ENCODE measurements around the gene XPO4.

The XPO4 gene

DNA sequence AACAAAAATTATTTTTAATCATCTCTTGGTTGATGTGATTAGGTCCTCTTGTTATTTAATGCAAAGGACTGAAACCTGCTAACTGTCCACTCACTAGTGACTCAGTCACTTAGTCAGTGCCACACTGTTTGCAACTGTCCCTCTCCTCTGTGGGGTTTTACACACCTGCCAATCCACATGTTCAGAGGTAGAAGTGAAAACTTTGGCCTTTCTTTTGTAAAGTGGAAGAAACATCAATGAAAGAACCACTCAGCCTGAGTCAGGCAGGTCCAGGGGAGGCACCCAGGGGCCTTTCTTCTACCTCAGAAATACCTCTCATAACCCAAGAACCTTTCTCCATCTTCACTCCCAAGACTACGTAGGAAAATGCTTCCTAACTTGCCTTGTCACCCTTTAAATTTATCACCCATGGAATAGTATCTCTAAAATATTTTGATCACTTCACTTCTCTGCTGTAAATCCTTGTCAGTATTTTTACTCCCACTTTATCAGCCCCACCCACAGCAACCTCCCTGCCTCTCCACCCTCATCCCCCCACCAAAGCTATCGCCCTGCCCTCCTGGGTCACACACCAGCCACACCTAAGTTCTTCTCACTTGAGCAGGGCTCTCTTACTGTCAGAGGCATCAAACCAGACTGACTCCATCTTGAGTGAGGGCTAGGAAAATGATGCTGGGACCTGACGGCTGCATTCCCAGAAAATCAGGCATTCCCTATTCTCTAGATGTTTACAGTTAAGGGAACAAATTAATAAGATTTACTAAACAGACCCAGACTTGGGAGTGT, 99.2 kb downstream of the XPO4 start:
- H3K36me3 Mint-ChIP-seq, result peaks cover 20% of the 10 kb centered on the region

GRCh38 chr13:20801707-20802106, 100.8 kb downstream of the XPO4 start:
- no peaks in the 10 kb centered on the region for H3K27me3 Mint-ChIP-seq
- H3K4me1 Mint-ChIP-seq, result peaks cover 9% of the 10 kb centered on the region
- peaks cover 27% of the 10 kb centered on the region for H3K36me3 Mint-ChIP-seq
- CTCF ChIA-PET, result no interaction called here
- no peak overlapping the region for H3K4me3 Mint-ChIP-seq
- DNase-seq, result no peak
- H3K9me3 Mint-ChIP-seq, result no peaks in the 10 kb centered on the region
- H3K27ac Mint-ChIP-seq, result no peak overlapping the region

More for the DNA sequence above, 99.2 kb downstream of the XPO4 start:
- Mint-ChIP-seq H3K27me3 (no peaks in the 10 kb centered on the region), H3K27ac (no peak overlapping the region), H3K4me3 (no peak overlapping the region), H3K9me3 (no peaks in the 10 kb centered on the region), H3K4me1 (no peaks in the 10 kb centered on the region)
- CTCF ChIA-PET, result no interaction called here
- DNase-seq, result no peak

DNA sequence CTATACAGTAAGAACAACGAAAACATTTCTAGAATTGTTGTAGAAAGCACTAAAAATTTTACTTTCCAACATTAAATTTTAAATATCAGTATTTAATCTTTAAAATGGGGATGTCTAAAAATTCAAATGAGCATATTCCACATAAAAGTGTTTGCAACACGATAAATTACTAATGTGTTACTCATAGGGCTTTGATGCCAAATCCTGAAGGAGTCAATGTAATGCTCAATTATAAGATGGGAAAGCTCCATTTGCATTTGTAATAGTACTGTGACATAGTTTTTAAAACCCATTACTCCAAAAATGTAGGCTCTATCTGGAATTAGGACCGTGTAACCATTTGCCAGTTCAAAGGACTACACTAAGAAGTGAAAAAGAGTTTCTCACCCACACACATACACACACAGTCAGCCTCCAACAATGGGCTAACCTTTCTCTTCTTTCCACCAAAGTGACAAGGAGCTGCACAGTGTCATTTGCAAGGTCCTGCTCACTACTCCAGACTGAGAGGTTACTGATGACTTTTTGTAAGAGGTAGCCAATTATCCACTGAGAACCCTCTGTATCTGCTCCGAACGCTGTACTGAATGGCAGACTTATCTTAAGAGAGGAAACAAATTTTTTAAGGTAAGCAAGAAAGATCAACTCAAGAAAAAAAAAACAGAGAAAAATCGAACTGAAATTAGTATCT, 102.7 kb downstream of the XPO4 start:
- no peak overlapping the region for H3K4me3 Mint-ChIP-seq
- H3K27me3 Mint-ChIP-seq, result no peaks in the 10 kb centered on the region
- no peak overlapping the region for H3K27ac Mint-ChIP-seq
- H3K9me3 Mint-ChIP-seq, result no peaks in the 10 kb centered on the region
- H3K36me3 Mint-ChIP-seq, result peaks cover 33% of the 10 kb centered on the region
- CTCF ChIA-PET, result no interaction called here
- H3K4me1 Mint-ChIP-seq, result peaks cover 11% of the 10 kb centered on the region
- DNase-seq, result no peak

DNA sequence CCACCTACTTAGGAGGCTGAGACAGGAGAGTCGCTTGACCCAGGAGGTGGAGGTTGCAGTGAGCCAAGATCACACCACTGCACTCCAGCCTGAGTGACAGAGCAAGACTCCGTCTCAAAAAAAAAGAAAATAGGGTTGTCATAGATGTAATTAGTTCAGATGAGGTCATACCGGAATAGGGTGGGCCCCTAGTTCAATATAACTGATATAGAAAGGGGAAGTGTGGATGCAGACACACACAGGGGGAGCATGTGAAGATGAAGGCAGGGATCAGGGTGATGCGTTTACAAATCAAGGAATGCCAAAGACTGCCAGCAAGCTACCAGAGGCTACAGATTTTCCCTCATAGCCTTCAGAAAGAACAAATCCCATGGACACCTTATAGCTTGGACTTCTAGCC, 104.5 kb downstream of the XPO4 start:
- peaks cover 11% of the 10 kb centered on the region for H3K4me1 Mint-ChIP-seq
- H3K4me3 Mint-ChIP-seq, result no peak overlapping the region
- no peak for DNase-seq
- peaks cover 45% of the 10 kb centered on the region for H3K36me3 Mint-ChIP-seq
- H3K27ac Mint-ChIP-seq, result no peak overlapping the region
- no peaks in the 10 kb centered on the region for H3K27me3 Mint-ChIP-seq
- CTCF ChIA-PET, result no interaction called here
- H3K9me3 Mint-ChIP-seq, result no peaks in the 10 kb centered on the region

DNA sequence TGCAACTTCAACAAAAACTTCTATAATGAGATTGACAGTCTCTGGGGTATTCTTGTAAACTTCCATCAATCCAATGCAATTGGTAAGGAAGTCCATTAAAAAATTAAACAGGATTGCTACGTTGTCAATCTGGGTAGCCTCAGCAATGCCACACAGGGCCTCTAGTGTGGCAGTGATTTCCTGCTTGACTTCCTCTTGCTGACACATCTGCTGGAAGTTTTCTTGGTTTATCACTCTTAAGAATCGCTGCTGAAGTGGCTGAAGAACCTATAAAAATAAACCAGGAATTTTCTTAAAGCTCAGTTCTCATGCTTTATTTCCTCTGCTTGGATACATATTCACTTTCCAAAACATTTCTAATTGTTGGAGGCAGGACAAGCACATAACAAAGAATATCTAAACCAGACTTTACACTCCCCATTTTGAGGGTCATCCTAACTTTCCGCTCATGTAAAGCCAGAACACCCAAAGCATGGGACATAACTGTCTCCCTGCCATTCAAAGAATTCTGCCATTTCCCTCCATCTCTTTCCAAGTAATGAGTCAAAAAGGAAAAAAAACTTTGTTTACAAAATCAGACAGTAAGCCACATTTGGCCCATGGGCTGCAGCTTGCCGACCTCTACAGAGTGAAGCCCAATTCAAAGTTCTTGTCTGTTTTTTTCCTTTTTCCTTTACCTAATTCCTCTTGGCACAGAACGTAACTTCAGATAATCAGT, 105.6 kb downstream of the XPO4 start:
- Mint-ChIP-seq H3K27me3 (no peaks in the 10 kb centered on the region), H3K9me3 (no peaks in the 10 kb centered on the region), H3K27ac (no peak overlapping the region), H3K36me3 (peaks cover 44% of the 10 kb centered on the region), H3K4me3 (no peak overlapping the region), H3K4me1 (peaks cover 11% of the 10 kb centered on the region)
- DNase-seq, result no peak
- CTCF ChIA-PET, result no interaction called here

DNA sequence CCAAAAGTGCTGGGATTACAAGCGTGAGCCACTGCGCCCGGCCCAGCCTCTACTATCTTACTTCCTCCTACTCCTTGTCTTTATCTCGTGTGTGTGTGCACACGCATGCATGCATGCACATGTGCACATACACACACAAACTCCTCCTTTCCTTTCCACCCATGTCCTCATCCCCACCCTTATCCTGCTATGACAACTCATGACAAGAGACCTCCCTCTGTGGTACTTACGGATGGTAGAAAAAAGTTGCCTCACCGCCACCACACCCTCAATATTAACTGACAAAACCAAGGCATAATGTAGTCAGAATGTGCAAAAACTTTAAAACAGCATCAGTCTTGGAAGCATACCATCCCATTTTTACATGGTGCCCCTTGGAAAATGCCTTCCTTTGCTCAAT, 112.9 kb downstream of the XPO4 start:
- H3K4me3 Mint-ChIP-seq, result no peak overlapping the region
- CTCF ChIA-PET, result no interaction called here
- peaks cover 27% of the 10 kb centered on the region for H3K36me3 Mint-ChIP-seq
- H3K4me1 Mint-ChIP-seq, result no peaks in the 10 kb centered on the region
- no peaks in the 10 kb centered on the region for H3K9me3 Mint-ChIP-seq
- H3K27ac Mint-ChIP-seq, result no peak overlapping the region
- H3K27me3 Mint-ChIP-seq, result no peaks in the 10 kb centered on the region
- no peak for DNase-seq

DNA sequence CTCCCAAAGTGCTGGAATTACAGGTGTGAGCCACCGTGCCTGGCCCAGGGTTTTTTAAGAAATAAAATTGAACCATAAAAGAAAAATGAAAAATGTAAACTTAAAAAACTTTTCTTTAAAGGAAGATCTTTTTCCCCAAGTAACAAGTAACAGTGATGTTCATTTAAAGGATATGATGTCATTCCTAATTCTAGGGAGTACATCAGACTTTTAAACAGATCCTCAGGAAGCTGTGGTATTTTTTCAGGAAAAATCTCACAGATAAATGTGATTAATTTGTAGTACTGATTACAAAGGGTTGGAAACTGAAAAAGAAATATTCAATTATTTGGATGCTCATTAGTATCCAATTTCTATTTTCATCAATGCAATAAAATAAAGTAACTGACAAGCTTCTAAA, 114.2 kb downstream of the XPO4 start:
- no peak for DNase-seq
- Mint-ChIP-seq H3K36me3 (peaks cover 31% of the 10 kb centered on the region), H3K4me1 (no peaks in the 10 kb centered on the region), H3K9me3 (no peaks in the 10 kb centered on the region), H3K27ac (no peak overlapping the region), H3K27me3 (no peaks in the 10 kb centered on the region), H3K4me3 (no peak overlapping the region)
- CTCF ChIA-PET, result no interaction called here

DNA sequence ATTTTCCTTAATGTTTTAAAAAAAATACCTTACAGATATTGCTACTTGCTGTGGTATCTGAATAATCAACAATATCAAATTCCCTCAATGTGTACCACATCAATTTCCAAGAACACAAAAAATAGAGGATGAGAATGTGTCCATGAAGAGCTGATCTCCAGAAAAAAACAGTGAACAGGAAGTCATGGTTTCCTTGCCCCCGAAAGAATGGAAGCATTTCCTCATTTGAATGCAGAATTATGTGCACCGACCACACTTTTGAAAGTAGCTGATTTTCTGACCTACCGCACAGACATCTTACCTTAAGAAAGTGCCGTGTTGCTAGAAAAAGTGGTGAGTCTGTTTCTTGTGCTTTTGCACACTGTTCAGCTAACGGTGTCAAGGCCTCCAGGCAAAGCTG, 115.4 kb downstream of the XPO4 start:
- no peak for DNase-seq
- H3K27ac Mint-ChIP-seq, result no peak overlapping the region
- H3K27me3 Mint-ChIP-seq, result no peaks in the 10 kb centered on the region
- H3K4me1 Mint-ChIP-seq, result peaks cover 6% of the 10 kb centered on the region
- CTCF ChIA-PET, result interaction anchor here (0.7 kb wide), 1 partner anchor 41 kb away, joined by 3 read pairs; no protein-coding TSS in a partner anchor
- H3K9me3 Mint-ChIP-seq, result no peaks in the 10 kb centered on the region
- peaks cover 31% of the 10 kb centered on the region for H3K36me3 Mint-ChIP-seq
- H3K4me3 Mint-ChIP-seq, result no peak overlapping the region

DNA sequence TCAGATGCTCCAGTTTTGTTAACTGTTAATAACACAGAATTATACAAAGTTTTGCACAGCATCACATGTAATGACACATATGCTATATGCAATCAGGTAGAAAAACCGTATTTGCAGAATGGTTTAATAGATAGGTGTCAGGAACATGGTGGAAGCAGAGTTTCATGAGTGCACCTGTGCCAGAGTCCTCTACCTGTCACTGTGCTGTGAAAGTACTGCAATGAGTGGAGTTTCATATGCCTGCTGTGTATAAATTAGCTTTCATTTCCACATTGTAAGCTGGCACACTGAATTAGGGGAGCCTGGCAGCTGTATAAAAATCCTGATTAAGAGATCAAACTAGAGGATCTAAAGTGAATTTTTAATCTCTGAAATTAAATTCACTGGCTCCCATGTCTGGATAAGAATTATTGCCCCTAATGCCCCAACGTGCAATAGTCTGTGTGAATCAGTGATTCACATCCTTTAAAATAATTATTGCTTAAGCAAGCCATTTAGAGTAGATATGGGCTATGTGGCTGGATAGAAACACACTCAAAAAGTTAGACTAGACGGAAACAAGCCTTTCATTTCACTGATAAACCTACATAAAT, 120.3 kb downstream of the XPO4 start:
- no peak overlapping the region for H3K4me3 Mint-ChIP-seq
- no peaks in the 10 kb centered on the region for H3K27me3 Mint-ChIP-seq
- H3K9me3 Mint-ChIP-seq, result no peaks in the 10 kb centered on the region
- DNase-seq, result no peak
- no peak overlapping the region for H3K27ac Mint-ChIP-seq
- CTCF ChIA-PET, result interaction anchor here (1.0 kb wide), 1 partner anchor 47 kb away, joined by 4 read pairs; no protein-coding TSS in a partner anchor
- peaks cover 6% of the 10 kb centered on the region for H3K4me1 Mint-ChIP-seq
- H3K36me3 Mint-ChIP-seq, result peaks cover 22% of the 10 kb centered on the region

DNA sequence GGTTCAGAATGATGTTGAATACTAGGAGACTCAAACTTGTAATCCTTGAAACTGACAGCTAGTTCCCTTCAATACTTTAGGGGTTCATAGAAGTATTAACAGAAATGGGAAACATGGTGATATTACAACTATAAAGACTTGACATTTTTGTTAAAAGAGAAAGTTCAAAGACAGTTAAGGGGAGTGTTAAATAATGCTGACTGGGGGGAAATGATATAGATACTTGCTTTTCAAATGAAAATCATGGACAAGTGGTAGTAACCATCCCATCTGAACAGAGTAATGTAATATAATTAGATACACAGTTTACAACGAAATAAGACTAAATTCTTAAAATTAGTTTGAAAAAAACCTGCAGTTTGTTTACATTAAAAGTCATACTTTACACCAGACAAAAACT, 122.2 kb downstream of the XPO4 start:
- H3K4me3 Mint-ChIP-seq, result no peak overlapping the region
- CTCF ChIA-PET, result no interaction called here
- no peaks in the 10 kb centered on the region for H3K9me3 Mint-ChIP-seq
- no peak overlapping the region for H3K27ac Mint-ChIP-seq
- H3K4me1 Mint-ChIP-seq, result peaks cover 9% of the 10 kb centered on the region
- peaks cover 25% of the 10 kb centered on the region for H3K36me3 Mint-ChIP-seq
- H3K27me3 Mint-ChIP-seq, result no peaks in the 10 kb centered on the region
- no peak for DNase-seq

- CTCF ChIA-PET, result no interaction called here
- Mint-ChIP-seq H3K4me3 (no peak overlapping the region), H3K9me3 (no peaks in the 10 kb centered on the region), H3K27ac (no peak overlapping the region), H3K27me3 (no peaks in the 10 kb centered on the region), H3K36me3 (peaks cover 31% of the 10 kb centered on the region), H3K4me1 (peaks cover 16% of the 10 kb centered on the region)
- no peak for DNase-seq
Observed at GRCh38 chr13:20779405-20779804, 123.1 kb downstream of the XPO4 start.

- H3K27me3 Mint-ChIP-seq, result no peaks in the 10 kb centered on the region
- H3K36me3 Mint-ChIP-seq, result peaks cover 21% of the 10 kb centered on the region
- peaks cover 24% of the 10 kb centered on the region for H3K4me1 Mint-ChIP-seq
- DNase-seq, result no peak
- no peak overlapping the region for H3K27ac Mint-ChIP-seq
- H3K9me3 Mint-ChIP-seq, result no peaks in the 10 kb centered on the region
- H3K4me3 Mint-ChIP-seq, result no peak overlapping the region
- CTCF ChIA-PET, result no interaction called here
Observed at GRCh38 chr13:20778311-20778710, 124.2 kb downstream of the XPO4 start.

GRCh38 chr13:20776751-20777150, 125.8 kb downstream of the XPO4 start:
- peaks cover 29% of the 10 kb centered on the region for H3K4me1 Mint-ChIP-seq
- CTCF ChIA-PET, result no interaction called here
- no peaks in the 10 kb centered on the region for H3K27me3 Mint-ChIP-seq
- H3K4me3 Mint-ChIP-seq, result no peak overlapping the region
- peaks cover 22% of the 10 kb centered on the region for H3K36me3 Mint-ChIP-seq
- no peak for DNase-seq
- H3K27ac Mint-ChIP-seq, result no peak overlapping the region
- no peaks in the 10 kb centered on the region for H3K9me3 Mint-ChIP-seq

GRCh38 chr13:20775961-20776360, 126.6 kb downstream of the XPO4 start:
- H3K36me3 Mint-ChIP-seq, result peaks cover 29% of the 10 kb centered on the region
- H3K27me3 Mint-ChIP-seq, result no peaks in the 10 kb centered on the region
- no peaks in the 10 kb centered on the region for H3K9me3 Mint-ChIP-seq
- CTCF ChIA-PET, result no interaction called here
- no peak overlapping the region for H3K4me3 Mint-ChIP-seq
- H3K27ac Mint-ChIP-seq, result no peak overlapping the region
- no peak for DNase-seq
- peaks cover 35% of the 10 kb centered on the region for H3K4me1 Mint-ChIP-seq
